ENCODE results near the gene CLEC4C. TPM values are rescaled to one million over a fixed set of nuclear protein-coding genes. Genes with fewer than 3 reads are reported as not detected.

The CLEC4C gene
- total and polyA plus RNA-seq, 10 of the 15 experiments (the other 5 are each of a cell fraction or from before 2014, with no cell fraction given): 0.38 to 12.2 (median 4.6) TPM

DNA sequence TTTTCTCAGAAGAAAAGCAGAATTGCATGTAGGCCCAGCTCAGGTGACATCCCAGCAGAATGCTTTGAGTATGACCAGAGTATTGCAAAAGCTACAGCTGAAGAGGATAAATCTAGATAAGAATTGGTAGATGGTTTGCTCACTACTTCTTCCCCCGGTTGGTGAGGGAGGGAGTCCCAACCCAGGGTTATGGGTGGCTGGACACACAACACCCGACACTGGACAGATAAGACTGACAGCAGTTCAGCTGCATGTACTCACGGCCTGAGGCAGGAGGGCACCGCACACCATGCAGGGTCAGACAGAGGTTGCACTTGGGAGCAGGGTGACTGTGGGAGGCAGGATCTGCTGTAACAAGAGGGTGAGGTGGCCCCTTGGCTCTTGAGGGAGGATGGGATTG, 1.7 kb upstream of the CLEC4C start (continued):
- no peak for TF ChIP-seq KAT2A (conservative IDR thresholded peaks at IDR 0.05; ENCODE audit: control insufficient read depth, low read depth, low read length)

DNA sequence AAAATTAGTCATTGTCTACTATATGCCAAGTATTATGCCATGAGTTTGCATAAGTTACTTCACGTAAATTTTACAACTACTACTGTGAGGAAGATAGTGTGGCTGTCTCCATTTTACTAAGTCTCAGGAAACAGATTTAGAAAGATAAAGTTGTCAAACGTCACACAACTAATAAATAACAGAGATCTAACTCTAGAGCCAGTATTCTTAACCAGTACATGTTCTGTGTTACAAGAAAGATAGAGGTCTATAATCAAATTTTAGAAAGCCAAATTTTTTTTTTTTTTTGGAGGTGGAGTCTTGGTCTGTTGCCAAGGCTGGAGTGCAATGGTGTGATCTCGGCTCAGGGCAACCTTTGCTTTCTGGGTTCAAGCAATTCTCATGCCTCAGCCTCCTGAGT, 14.2 kb downstream of the CLEC4C start:
- intact Hi-C loops (cut with micrococcal nuclease; ENCODE audit: unreplicated experiment) (no loop called here), in situ Hi-C loops (cut with MboI) (no loop called here)
- ChIA-PET CTCF (no interaction called here), SMC1A (ENCODE audit: uncharacterized antibody, unreplicated experiment) (no interaction called here), RAD21 (ENCODE audit: unreplicated experiment) (no interaction called here), POLR2A (no interaction called here)
- no peaks in the 10 kb centered on the region for H3K36me3 ChIP-seq (ENCODE audit: control insufficient read depth in 2 of 2, insufficient read depth in 2 of 2, low read length in 1 of 2)
- FAIRE-seq (no peak), DNase-seq (ENCODE audit: low read depth, low spot score) (no peak), ATAC-seq (no peak)
- TF ChIP-seq MTA3 (IDR thresholded peaks at IDR 0.05; ENCODE audit: borderline replicate concordance, low read length) (no peak), SMARCA5 (IDR thresholded peaks at IDR 0.05) (no peak), ZNF384 (IDR thresholded peaks at IDR 0.05; ENCODE audit: borderline replicate concordance, low read depth, low read length) (no peak), KAT2A (conservative IDR thresholded peaks at IDR 0.05; ENCODE audit: control insufficient read depth, low read depth, low read length) (no peak), PAX8 (IDR thresholded peaks at IDR 0.05) (no peak), STAT1 (conservative IDR thresholded peaks at IDR 0.05) (no peak), IRF4 (IDR thresholded peaks at IDR 0.05; ENCODE audit: low read depth, low read length) (no peak), PML (IDR thresholded peaks at IDR 0.05; ENCODE audit: low read length) (no peak), SREBF1 (IDR thresholded peaks at IDR 0.05; ENCODE audit: low read length) (no peak), MEF2B (IDR thresholded peaks at IDR 0.05; ENCODE audit: partially characterized antibody, poor library complexity, severe bottlenecking) (no peak), EZH2 (IDR thresholded peaks at IDR 0.05; ENCODE audit: borderline replicate concordance, control insufficient read depth, low read depth, low read length) (no peak), SUPT20H (IDR thresholded peaks at IDR 0.05; ENCODE audit: borderline replicate concordance, control insufficient read depth, low read depth, low read length) (no peak), NRF1 (conservative IDR thresholded peaks at IDR 0.05; ENCODE audit: low read depth, low read length) (no peak), MEF2A (IDR thresholded peaks at IDR 0.05; ENCODE audit: insufficient read depth, low read depth, low read length) (no peak), IKZF2 (IDR thresholded peaks at IDR 0.05) (no peak), CBFB (IDR thresholded peaks at IDR 0.05; ENCODE audit: low read depth) (no peak), TCF3 (IDR thresholded peaks at IDR 0.05; ENCODE audit: borderline replicate concordance, insufficient read depth, low read depth, low read length) (no peak), CHD1 (IDR thresholded peaks at IDR 0.05; ENCODE audit: low read depth, low read length) (no peak)
- TF ChIP-seq, protein P1, sequence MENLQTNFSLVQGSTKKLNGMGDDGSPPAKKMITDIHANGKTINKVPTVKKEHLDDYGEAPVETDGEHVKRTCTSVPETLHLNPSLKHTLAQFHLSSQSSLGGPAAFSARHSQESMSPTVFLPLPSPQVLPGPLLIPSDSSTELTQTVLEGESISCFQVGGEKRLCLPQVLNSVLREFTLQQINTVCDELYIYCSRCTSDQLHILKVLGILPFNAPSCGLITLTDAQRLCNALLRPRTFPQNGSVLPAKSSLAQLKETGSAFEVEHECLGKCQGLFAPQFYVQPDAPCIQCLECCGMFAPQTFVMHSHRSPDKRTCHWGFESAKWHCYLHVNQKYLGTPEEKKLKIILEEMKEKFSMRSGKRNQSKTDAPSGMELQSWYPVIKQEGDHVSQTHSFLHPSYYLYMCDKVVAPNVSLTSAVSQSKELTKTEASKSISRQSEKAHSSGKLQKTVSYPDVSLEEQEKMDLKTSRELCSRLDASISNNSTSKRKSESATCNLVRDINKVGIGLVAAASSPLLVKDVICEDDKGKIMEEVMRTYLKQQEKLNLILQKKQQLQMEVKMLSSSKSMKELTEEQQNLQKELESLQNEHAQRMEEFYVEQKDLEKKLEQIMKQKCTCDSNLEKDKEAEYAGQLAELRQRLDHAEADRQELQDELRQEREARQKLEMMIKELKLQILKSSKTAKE (IDR thresholded peaks at IDR 0.05; ENCODE audit: low read depth, poor library complexity, severe bottlenecking): no peak
- TF ChIP-seq, protein P2, sequence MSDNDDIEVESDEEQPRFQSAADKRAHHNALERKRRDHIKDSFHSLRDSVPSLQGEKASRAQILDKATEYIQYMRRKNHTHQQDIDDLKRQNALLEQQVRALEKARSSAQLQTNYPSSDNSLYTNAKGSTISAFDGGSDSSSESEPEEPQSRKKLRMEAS (IDR thresholded peaks at IDR 0.05; ENCODE audit: low read depth, low read length): no peak
- no TSS peak for BruUV-seq (replicated peaks)
- no peaks in the 10 kb centered on the region for H3K9me3 ChIP-seq (replicated peaks; ENCODE audit: control insufficient read depth, insufficient read depth, low read length)
- H3K4me3 ChIP-seq: no peak overlapping the region
- H2AFZ ChIP-seq (ENCODE audit: control insufficient read depth, low read depth, low read length): no peak overlapping the region
- no peaks in the 10 kb centered on the region for H3K79me2 ChIP-seq (ENCODE audit: control insufficient read depth, insufficient read depth, low read length)
- no peaks in the 10 kb centered on the region for H4K20me1 ChIP-seq (ENCODE audit: control insufficient read depth, insufficient read depth)
- H3K27ac ChIP-seq (ENCODE audit: control insufficient read depth, insufficient read depth): no peak overlapping the region
- 31% methylated on average over 3 of the region's 3 CpGs for WGBS (ENCODE audit: insufficient coverage, insufficient replicate concordance, low lambda C conversion rate, missing lambda C conversion rate)
- H3K27me3 ChIP-seq (replicated peaks in 1 of 2; ENCODE audit: control insufficient read depth in 2 of 2, insufficient read depth in 2 of 2, low read length in 1 of 2): no peaks in the 10 kb centered on the region; a peak in 1 of 4 replicates
- no peak overlapping the region for H3K9ac ChIP-seq (ENCODE audit: control insufficient read depth, insufficient read depth, low read length)
- H3K4me1 ChIP-seq (ENCODE audit: control insufficient read depth, insufficient read depth, low read length): no peaks in the 10 kb centered on the region
- H3K4me2 ChIP-seq (ENCODE audit: control insufficient read depth, insufficient read depth): no peak overlapping the region
